Stimulated activated CD4-positive, alpha-beta T cell treated with anti-CD3 and anti-CD28 coated beads, Interleukin-12 subunit alpha, Interleukin-12 subunit beta, amount 100 ng/mL, for 48 hours (primary cell): ENCODE measurements around the gene ANXA11.

Source experiments
- DNase-seq, 3 donors: peaks; one replicate each; pipeline ENCODE4 v3.0.0-alpha.2; 2020; ENCODE audit warnings: low read depth in 2 of 3, low spot score in 1 of 3

Gene ANXA11

DNA sequence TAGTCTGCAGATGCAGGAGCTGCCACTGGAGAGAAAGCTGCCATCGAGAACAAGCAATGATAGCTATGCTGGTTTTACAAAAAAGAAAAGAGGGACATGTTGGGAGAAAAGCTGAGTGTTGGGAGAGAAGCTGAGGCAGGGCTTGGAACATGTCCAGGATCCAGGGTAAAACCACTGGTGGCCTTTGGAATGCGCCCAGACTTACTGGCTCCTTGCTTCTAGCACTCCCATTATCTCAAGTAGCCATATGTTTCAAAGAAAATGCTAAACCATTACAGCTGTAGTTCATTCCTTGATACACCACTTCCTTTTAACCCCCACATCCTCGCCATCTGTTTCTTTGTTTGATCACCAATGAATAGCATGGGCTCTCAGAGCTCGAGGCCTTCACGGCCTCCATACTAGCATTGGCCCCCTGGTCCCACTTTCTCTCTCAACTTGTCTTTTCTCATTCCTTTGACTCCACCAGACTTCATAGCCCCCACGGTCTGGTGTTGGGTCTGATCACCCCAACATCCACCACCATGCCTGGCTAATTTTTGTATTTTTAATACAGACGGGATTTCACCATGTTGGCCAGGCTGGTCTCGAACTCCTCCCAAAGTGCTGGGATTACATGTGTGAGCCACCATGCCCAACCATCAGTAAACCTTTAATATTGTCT, 96.6 kb downstream of the ANXA11 start:
- DNase-seq: no peak

DNA sequence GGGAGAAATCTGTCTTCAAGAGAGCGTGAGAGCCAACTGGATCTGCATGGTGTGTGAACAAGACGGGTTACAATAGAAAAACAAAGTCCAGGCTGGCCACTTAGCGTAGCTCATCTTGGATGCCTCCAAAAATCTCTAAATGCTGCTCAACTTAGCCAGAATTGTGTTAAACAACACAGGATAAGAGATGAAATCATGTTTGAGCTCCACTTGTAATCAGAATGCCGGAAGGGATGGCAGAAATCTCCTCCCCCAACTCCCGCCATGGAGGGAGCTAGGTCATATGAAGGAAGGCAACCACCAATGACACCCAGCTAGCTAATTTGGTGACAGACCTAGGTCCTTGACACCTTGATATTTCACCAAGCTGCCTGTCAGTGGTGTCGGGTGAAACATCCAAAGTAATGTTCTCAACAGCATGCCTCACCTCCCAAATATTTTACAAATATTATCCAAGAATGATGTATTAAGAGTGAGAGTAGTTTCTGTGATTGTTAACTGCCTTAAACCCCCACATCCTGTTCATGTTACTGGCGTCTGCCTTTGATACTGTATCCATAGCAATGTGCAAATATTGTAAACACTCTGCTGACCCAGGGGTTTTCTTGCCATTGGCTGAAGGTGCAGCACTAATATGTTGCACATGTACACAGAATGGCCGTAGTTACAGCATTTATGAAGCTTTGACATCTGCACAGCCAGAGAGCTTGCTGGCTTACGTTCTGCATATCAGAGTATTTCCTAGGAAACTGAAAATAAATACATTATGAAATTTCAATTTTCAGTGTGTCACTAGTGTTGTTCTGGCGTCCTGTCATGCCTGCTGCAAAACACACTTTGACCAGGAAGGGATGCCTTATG, 101.0 kb downstream of the ANXA11 start:
- no peak for DNase-seq
